ENCODE measurements around the gene GALP.
"Not testable (repeated sequence)": the region's sequence is repeated elsewhere in the genome, so short reads cannot be mapped to it uniquely, and the experiment has no call there.

GALP gene

GRCh38 chr19:56193981-56194640 lies 18.3 kb downstream of the GALP start:
- no peak for DNase-seq

- DNase-seq: not testable (repeated sequence)
Observed at GRCh38 chr19:56197646-56198045, 21.8 kb downstream of the GALP start, which contains the start of gene ZSCAN5B. Gene ZSCAN5B (minus strand): TSS chr19:56197783. CDS start chr19:56193052, 4,731 bp downstream.

DNA sequence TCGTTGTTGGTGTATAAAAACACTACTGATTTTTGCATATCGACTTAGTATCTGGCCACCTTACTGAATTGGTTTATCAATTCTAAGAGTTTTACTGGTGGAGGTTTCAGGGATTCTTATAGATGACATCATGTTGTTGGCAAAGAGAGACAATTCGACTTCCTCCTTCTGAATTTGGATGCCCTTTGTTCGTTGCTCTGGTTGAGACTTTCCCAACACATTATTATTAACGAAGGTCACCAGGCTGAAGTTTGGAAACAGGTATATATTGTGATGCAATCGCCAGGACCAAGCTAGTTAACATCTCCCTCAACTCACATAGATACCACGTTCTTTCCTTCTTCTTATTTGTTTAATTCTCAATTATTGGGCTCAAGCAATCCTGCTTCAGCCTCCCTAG lies 23.9 kb downstream of the GALP start:
- no peak for DNase-seq

GRCh38 chr19:56201973-56202372 lies 26.2 kb downstream of the GALP start, which contains the start of gene ZSCAN5C:
Gene ZSCAN5C (plus strand): TSS chr19:56202273. CDS start chr19:56205914, 3,641 bp downstream.
- DNase-seq: no peak

DNA sequence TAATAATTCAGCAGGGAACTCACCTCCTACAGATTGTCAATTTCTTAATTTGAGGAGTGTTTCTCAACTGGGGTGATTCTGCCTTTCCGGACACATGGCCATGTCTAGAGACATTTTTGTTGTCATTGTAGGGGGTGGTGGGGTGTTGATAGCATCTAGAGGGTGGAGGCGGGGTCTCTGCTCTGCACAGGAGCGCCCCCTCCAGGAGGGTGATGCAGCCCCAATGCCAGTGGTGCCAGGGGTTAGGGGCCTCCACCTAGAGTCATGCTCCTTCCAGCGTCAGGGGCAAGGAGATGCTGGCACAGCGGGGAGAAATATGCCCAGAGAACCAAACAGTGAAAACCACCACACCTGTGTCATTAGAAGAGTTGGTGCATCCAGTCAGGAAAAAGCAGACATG lies 31.8 kb downstream of the GALP start:
- DNase-seq: not testable (repeated sequence)

GRCh38 chr19:56209091-56209490 lies 33.3 kb downstream of the GALP start:
- no peak for DNase-seq

GRCh38 chr19:56210036-56210435 lies 34.2 kb downstream of the GALP start:
- not testable (repeated sequence) for DNase-seq

GRCh38 chr19:56211718-56212117 lies 35.9 kb downstream of the GALP start:
- DNase-seq: no peak

GRCh38 chr19:56217039-56217949 lies 41.5 kb downstream of the GALP start:
- DNase-seq: no peak

DNA sequence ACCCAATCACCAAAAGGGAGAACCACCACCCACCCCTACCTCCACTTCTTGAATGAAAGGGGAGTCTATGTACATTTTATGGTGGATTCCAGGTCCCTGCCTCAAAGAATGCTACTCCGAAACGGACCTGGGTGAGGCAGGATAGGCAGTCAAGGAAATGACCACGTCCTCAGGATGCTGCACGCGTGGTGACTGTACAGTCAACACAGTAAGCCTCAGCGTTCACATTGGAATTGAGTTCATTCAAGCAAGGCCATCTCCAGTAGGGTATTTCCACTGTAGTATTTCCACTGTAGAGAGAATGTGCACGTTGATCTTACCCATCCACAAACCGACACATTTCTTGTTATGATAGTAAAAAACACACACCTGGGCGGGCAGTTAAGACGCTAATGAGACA lies 43.2 kb downstream of the GALP start:
- DNase-seq: no peak

- DNase-seq: not testable (repeated sequence)
Observed at GRCh38 chr19:56221442-56221841, 45.6 kb downstream of the GALP start.

DNA sequence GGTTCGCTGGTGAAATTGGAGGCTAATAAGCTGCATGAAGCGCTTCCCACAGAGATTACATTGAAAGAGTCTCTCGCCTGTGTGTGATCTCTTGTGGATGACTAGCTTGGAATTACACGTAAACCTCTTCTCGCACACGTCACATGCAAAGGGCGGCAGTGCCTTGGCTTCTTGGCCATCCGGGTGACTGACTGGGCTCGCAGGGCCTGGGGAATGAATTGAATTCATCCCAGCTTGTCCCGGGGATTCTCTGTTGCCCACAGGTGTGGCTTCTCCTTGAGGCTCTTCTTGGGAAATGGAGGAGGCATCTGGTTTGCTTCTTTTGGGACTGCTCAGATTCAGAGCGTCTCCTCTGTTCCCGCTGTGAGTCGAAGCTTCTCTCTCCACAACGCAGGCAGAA lies 46.0 kb downstream of the GALP start:
- no peak for DNase-seq

DNA sequence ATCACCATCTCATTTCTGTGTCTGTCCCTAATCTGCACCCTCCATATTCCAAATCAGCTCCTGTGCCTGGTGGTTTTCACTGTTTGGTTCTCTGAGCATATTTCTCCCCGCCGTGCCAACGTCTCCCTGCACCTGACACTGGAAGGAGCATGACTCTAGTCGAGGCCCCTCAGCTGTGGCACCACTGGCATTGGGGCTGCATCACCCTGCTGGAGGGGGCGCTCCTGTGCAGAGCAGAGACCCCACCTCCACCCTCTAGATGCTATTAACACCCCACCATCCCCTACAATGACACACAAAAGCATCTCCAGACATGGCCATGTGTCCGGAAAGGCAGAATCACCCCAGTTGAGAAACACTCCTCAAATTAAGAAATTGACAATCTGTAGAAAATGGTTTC lies 47.1 kb downstream of the GALP start:
- no peak for DNase-seq

- no peak for DNase-seq
Observed at GRCh38 chr19:56223481-56223880, 47.7 kb downstream of the GALP start.
